Tibial artery (tissue), 4 donors: ENCODE results near the gene PIP5K1C.

Experiments
- DNase-seq, 2 donors: peaks; one replicate each; pipeline ENCODE4 v3.0.0-alpha.2; 2019
- H3K27ac ChIP-seq, 2 donors: fragments of 200-600 bp; sonication (generic) in 1 of 2; 1 replicate in 1 of 2; 2 replicates in 1 of 2; pipeline ENCODE4 v1.5.1; 2018 to 2019; ENCODE audit warnings: mild to moderate bottlenecking in 1 of 2
- H3K27me3 ChIP-seq, 2 donors: fragments of 200-600 bp; sonication (generic) in 1 of 2; one replicate each; pipeline versions ENCODE4 v1.5.1 to v1.6.0; 2016 to 2019
- H3K36me3 ChIP-seq, 3 donors: fragments of 200-600 bp; sonication (generic) in 2 of 3; one replicate each; pipeline ENCODE4 v1.5.1; 2016 to 2019; ENCODE audit warnings: mild to moderate bottlenecking in 2 of 3
- H3K4me1 ChIP-seq, 4 donors: fragments of 200-600 bp; sonication (generic) in 2 of 4; 1 replicate in 3 of 4; 2 replicates in 1 of 4; pipeline ENCODE4 v1.5.1; 2016 to 2019
- H3K4me3 ChIP-seq, 2 donors: fragments of 200-600 bp; sonication (generic) in 1 of 2; 1 replicate in 1 of 2; 2 replicates in 1 of 2; pipeline ENCODE4 v1.5.1; 2018 to 2019; ENCODE audit warnings: mild to moderate bottlenecking in 2 of 2
- H3K9me3 ChIP-seq, 3 donors: fragments of 200-600 bp; sonication (generic) in 1 of 3; one replicate each; pipeline ENCODE4 v1.5.1; 2016 to 2019
- CTCF ChIP-seq, 2 experiments: fragments of 200-600 bp in 1 of 2; fragments of 450-650 bp in 1 of 2; IDR thresholded peaks; one replicate each; pipeline ENCODE4 v1.5.1; 2017 to 2019; ENCODE audit warnings: antibody characterized with exemption in 2 of 2, mild to moderate bottlenecking in 1 of 2, moderate library complexity in 1 of 2
- intact Hi-C: fragments of 100-400 bp; cut with DNase I; formaldehyde crosslinking; loops from one replicate; pipeline ENCODE4 v1.15.0; 2023; ENCODE audit warnings: low total_unique reads

PIP5K1C gene

GRCh38 chr19:3639479-3639878 lies 60.8 kb downstream of the PIP5K1C start:
- no peak overlapping the region for H3K27ac ChIP-seq
- H3K36me3 ChIP-seq: peaks cover 61 to 98% (median 81%) of the 10 kb centered on the region in 3 donors
- H3K27me3 ChIP-seq: no peaks in the 10 kb centered on the region
- intact Hi-C loops: no loop called here
- no peak overlapping the region for H3K4me3 ChIP-seq
- peaks cover 0 to under 1% (median 0%) of the 10 kb centered on the region in 4 donors for H3K4me1 ChIP-seq
- TF ChIP-seq CTCF (IDR thresholded peaks at IDR 0.05): no peak
- H3K9me3 ChIP-seq: no peaks in the 10 kb centered on the region
- no peak for DNase-seq

- no peak for TF ChIP-seq CTCF (IDR thresholded peaks at IDR 0.05)
- intact Hi-C loops: no loop called here
- H3K27me3 ChIP-seq: no peaks in the 10 kb centered on the region
- no peak overlapping the region for H3K27ac ChIP-seq
- H3K4me1 ChIP-seq: no peaks in the 10 kb centered on the region
- DNase-seq: no peak
- H3K36me3 ChIP-seq: peaks cover 61 to 98% (median 72%) of the 10 kb centered on the region in 3 donors
- no peak overlapping the region for H3K4me3 ChIP-seq
- H3K9me3 ChIP-seq: no peaks in the 10 kb centered on the region
Measured at GRCh38 chr19:3638208-3639193, 61.8 kb downstream of the PIP5K1C start.

GRCh38 chr19:3637621-3638020 lies 62.6 kb downstream of the PIP5K1C start:
- no peaks in the 10 kb centered on the region for H3K4me1 ChIP-seq
- intact Hi-C loops: no loop called here
- TF ChIP-seq CTCF (IDR thresholded peaks at IDR 0.05): no peak
- H3K27me3 ChIP-seq: no peaks in the 10 kb centered on the region
- no peaks in the 10 kb centered on the region for H3K9me3 ChIP-seq
- H3K36me3 ChIP-seq: peaks cover 56 to 98% (median 71%) of the 10 kb centered on the region in 3 donors
- no peak overlapping the region for H3K4me3 ChIP-seq
- DNase-seq: no peak
- H3K27ac ChIP-seq: no peak overlapping the region

GRCh38 chr19:3636962-3637361 lies 63.3 kb downstream of the PIP5K1C start:
- DNase-seq: no peak
- no peaks in the 10 kb centered on the region for H3K4me1 ChIP-seq
- no peaks in the 10 kb centered on the region for H3K9me3 ChIP-seq
- peaks cover 59 to 98% (median 71%) of the 10 kb centered on the region in 3 donors for H3K36me3 ChIP-seq
- intact Hi-C loops: no loop called here
- no peak for TF ChIP-seq CTCF (IDR thresholded peaks at IDR 0.05)
- no peak overlapping the region for H3K27ac ChIP-seq
- H3K27me3 ChIP-seq: no peaks in the 10 kb centered on the region
- no peak overlapping the region for H3K4me3 ChIP-seq

GRCh38 chr19:3636506-3636905 lies 63.8 kb downstream of the PIP5K1C start:
- no peak overlapping the region for H3K27ac ChIP-seq
- no peak for TF ChIP-seq CTCF (IDR thresholded peaks at IDR 0.05)
- H3K9me3 ChIP-seq: no peaks in the 10 kb centered on the region
- H3K36me3 ChIP-seq: peaks cover 58 to 98% (median 71%) of the 10 kb centered on the region in 3 donors
- intact Hi-C loops: no loop called here
- H3K27me3 ChIP-seq: no peaks in the 10 kb centered on the region
- no peak overlapping the region for H3K4me3 ChIP-seq
- no peaks in the 10 kb centered on the region for H3K4me1 ChIP-seq
- no peak for DNase-seq
